HepG2 (cell line): Measurements from ENCODE around the gene TMEM14B. TPM values are rescaled to one million over a fixed set of nuclear protein-coding genes. Genes with fewer than 3 reads are reported as not detected.

Source experiments
- ATF3 ChIP-seq: sonication (generic); formaldehyde crosslinking; IDR thresholded peaks from 2 replicates; pipeline ENCODE4 v1.4.0; 2020; ENCODE audit warnings: missing genetic modification reagents
- JUNB ChIP-seq: sonication (generic); formaldehyde crosslinking; IDR thresholded peaks from 2 replicates; pipeline ENCODE4 v1.8.0; 2022; ENCODE audit warnings: missing genetic modification reagents, mild to moderate bottlenecking, borderline replicate concordance
- LRRFIP1 ChIP-seq: sonication (generic); formaldehyde crosslinking; conservative IDR thresholded peaks from 2 replicates; pipeline ENCODE4 v1.4.0; 2020; ENCODE audit warnings: missing genetic modification reagents
- MATR3 ChIP-seq: sonication (generic); formaldehyde crosslinking; IDR thresholded peaks from 2 replicates; pipeline ENCODE4 v1.4.0; 2020; ENCODE audit warnings: missing genetic modification reagents
- PRDM4 ChIP-seq: sonication (generic); formaldehyde crosslinking; IDR thresholded peaks from 2 replicates; pipeline ENCODE4 v1.9.0; 2021; ENCODE audit warnings: missing genetic modification reagents, borderline replicate concordance
- SMYD3 ChIP-seq: sonication (generic); formaldehyde crosslinking; IDR thresholded peaks from 2 replicates; pipeline ENCODE4 v1.8.1; 2023; ENCODE audit warnings: mild to moderate bottlenecking, missing genetic modification reagents
- STAT5B ChIP-seq: sonication (generic); formaldehyde crosslinking; IDR thresholded peaks from 2 replicates; pipeline ENCODE4 v1.4.0; 2020; ENCODE audit warnings: missing genetic modification reagents
- TFE3 ChIP-seq: IDR thresholded peaks from 2 replicates; pipeline ENCODE4 v1.6.1; 2016
- ZHX2 ChIP-seq, 2 experiments: sonication (generic) in 1 of 2; formaldehyde crosslinking in 1 of 2; IDR thresholded peaks; 2 replicates each; pipeline versions ENCODE4 v1.6.1 to v1.9.0; 2014 to 2022; ENCODE audit warnings: antibody characterized with exemption in 1 of 2, borderline replicate concordance in 1 of 2, inconsistent platforms in 1 of 2, low read depth in 1 of 2, missing genetic modification reagents in 1 of 2
- ZNF205 ChIP-seq: IDR thresholded peaks from 2 replicates; pipeline ENCODE4 v1.6.1; 2018; ENCODE audit warnings: missing biosample characterization, missing genetic modification reagents
- ZNF441 ChIP-seq: sonication (generic); formaldehyde crosslinking; IDR thresholded peaks from 2 replicates; pipeline ENCODE4 v1.7.0; 2021; ENCODE audit warnings: missing genetic modification reagents, borderline replicate concordance
- ZNF501 ChIP-seq: sonication (generic); formaldehyde crosslinking; IDR thresholded peaks from 2 replicates; pipeline ENCODE4 v1.5.1; 2020; ENCODE audit warnings: mild to moderate bottlenecking, moderate library complexity, missing genetic modification reagents
- ZNF589 ChIP-seq: sonication (generic); formaldehyde crosslinking; conservative IDR thresholded peaks from 2 replicates; pipeline ENCODE4 v1.8.0; 2022; ENCODE audit warnings: mild to moderate bottlenecking, moderate library complexity, missing genetic modification reagents
- ZNF629 ChIP-seq: sonication (generic); formaldehyde crosslinking; conservative IDR thresholded peaks from 2 replicates; pipeline ENCODE4 v1.5.0; 2020; ENCODE audit warnings: missing genetic modification reagents
- polyA plus RNA-seq, 8 experiments: library from polyadenylated mRNA; depleted of rRNA in 3 of 8; stranded (reverse) in 7 of 8; unstranded in 1 of 8; fragments of >200 nt; fragmentation: Illumina TruSeq in 4 of 8; extraction: Trizol in 4 of 8; gene quantifications; 2 replicates each; pipeline versions ENCODE4 v1.2.1 to v1.2.3, GENCODE V29; 2011 to 2016; ENCODE audit warnings: low read depth in 4 of 8, missing spikeins in 1 of 8, mixed read lengths in 1 of 8; ENCODE audit not compliant: insufficient read depth in 1 of 8
- total RNA-seq, 5 experiments: library from RNA; depleted of rRNA; stranded (reverse); fragments of >200 nt; fragmentation: Illumina TruSeq; extraction: Trizol; gene quantifications; 2 replicates each; pipeline ENCODE4 v1.2.3, GENCODE V29; 2016; ENCODE audit warnings: low read depth in 1 of 5

TMEM14B gene
- total and polyA plus RNA-seq, 2 of the 13 experiments (the other 11 are each of a cell fraction or from before 2014, with no cell fraction given): 133 to 200 TPM

DNA sequence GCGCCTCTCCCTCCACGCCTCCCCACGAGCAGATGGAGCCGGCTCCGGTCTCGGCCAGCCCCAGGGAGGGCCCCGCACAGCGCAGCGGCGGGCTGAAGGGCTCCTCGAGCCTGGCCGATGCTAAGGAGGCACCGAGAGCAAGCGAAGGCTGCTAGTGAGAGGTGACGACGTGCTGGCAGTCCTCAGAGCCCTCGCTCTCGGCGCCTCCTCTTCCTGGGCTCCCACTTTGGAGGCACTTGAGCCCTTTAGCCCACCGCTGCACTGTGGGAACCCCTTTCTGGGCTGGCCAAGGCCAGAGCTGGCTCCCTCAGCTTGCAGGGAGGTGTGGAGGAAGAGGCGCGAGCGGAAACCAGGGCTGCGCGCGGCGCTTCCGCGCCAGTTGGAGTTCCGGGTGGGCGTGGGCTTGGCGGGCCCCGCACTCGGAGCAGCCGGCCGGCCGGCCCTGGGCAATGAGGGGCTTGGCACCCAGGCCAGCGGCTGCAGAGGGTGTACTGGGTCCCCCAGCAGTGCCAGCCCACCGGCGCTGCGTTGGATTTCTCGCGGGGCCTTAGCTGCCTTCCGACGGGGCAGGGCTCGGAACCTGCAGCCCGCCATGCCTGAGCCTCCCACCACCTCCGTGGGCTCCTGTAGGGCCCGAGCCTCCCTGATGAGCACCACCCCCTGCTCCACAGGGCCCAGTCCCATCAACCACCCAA is 27.2 kb upstream of the TMEM14B start (continued):
- TF ChIP-seq LRRFIP1 (CRISPR knock-in tag): no peak
- TF ChIP-seq ZNF629 (CRISPR knock-in tag): no peak
- no peak for TF ChIP-seq TFE3 (CRISPR knock-in tag)
- no peak; the same call in 1 of the 2 replicates for TF ChIP-seq ZNF501 (CRISPR knock-in tag)
- TF ChIP-seq SMYD3: no peak
- TF ChIP-seq PRDM4 (CRISPR knock-in tag): no peak
- no peak for TF ChIP-seq ZHX2 (IDR thresholded peaks at IDR 0.05; ENCODE audit: low read depth)
- no peak for TF ChIP-seq ZHX2 (CRISPR knock-in tag; IDR thresholded peaks at IDR 0.05; ENCODE audit: borderline replicate concordance)
- 0 out of 2 replicates have a peak, but pooled peaks have one; percentile 52 for TF ChIP-seq ZNF589
- TF ChIP-seq STAT5B: no peak
- TF ChIP-seq JUNB (CRISPR knock-in tag): no peak
- peak; percentile 42; the same call in 1 of the 2 replicates for TF ChIP-seq ZNF441
- no peak for TF ChIP-seq MATR3 (CRISPR knock-in tag)
- TF ChIP-seq ZNF205 (CRISPR knock-in tag): no peak
- no peak for TF ChIP-seq ATF3 (CRISPR knock-in tag)
